ENCODE measurements around the gene ATF6.

Gene ATF6

GRCh38 chr1:162008799-162009198 is 242.7 kb downstream of the ATF6 start:
- TF ChIP-seq CTCF (IDR thresholded peaks at IDR 0.05; ENCODE audit: unreplicated experiment in 3 of 3): no peak
- H3K9me3 Mint-ChIP-seq: peaks cover 3% of the 10 kb centered on the region
- peaks cover 8% of the 10 kb centered on the region for H3K27me3 Mint-ChIP-seq (ENCODE audit: low read depth)
- H3K27ac Mint-ChIP-seq: no peak overlapping the region
- H3K4me1 Mint-ChIP-seq: peaks cover 73% of the 10 kb centered on the region
- peaks cover 26% of the 10 kb centered on the region for H3K36me3 Mint-ChIP-seq (ENCODE audit: low read depth)
- H3K4me3 Mint-ChIP-seq: no peak overlapping the region

GRCh38 chr1:162009501-162010174 is 243.5 kb downstream of the ATF6 start:
- no peak overlapping the region for H3K4me3 Mint-ChIP-seq
- H3K9me3 Mint-ChIP-seq: peaks cover 7% of the 10 kb centered on the region
- H3K27me3 Mint-ChIP-seq (ENCODE audit: low read depth): peaks cover 8% of the 10 kb centered on the region
- peaks cover 70% of the 10 kb centered on the region for H3K4me1 Mint-ChIP-seq
- peaks cover 30% of the 10 kb centered on the region for H3K36me3 Mint-ChIP-seq (ENCODE audit: low read depth)
- no peak for TF ChIP-seq CTCF (IDR thresholded peaks at IDR 0.05; ENCODE audit: unreplicated experiment in 3 of 3)
- H3K27ac Mint-ChIP-seq: no peak overlapping the region

GRCh38 chr1:162010175-162010506 is 244.0 kb downstream of the ATF6 start:
- H3K27ac Mint-ChIP-seq: no peak overlapping the region
- peaks cover 29% of the 10 kb centered on the region for H3K36me3 Mint-ChIP-seq (ENCODE audit: low read depth)
- H3K9me3 Mint-ChIP-seq: peaks cover 7% of the 10 kb centered on the region
- peaks cover 66% of the 10 kb centered on the region for H3K4me1 Mint-ChIP-seq
- no peak for TF ChIP-seq CTCF (IDR thresholded peaks at IDR 0.05; ENCODE audit: unreplicated experiment in 3 of 3)
- H3K4me3 Mint-ChIP-seq: no peak overlapping the region
- peaks cover 8% of the 10 kb centered on the region for H3K27me3 Mint-ChIP-seq (ENCODE audit: low read depth)

- no peak for TF ChIP-seq CTCF (IDR thresholded peaks at IDR 0.05; ENCODE audit: unreplicated experiment in 3 of 3)
- H3K27ac Mint-ChIP-seq: peak overlapping the region in 2 of 3 experiments; percentile 16 to 70
- peaks cover 64% of the 10 kb centered on the region for H3K4me1 Mint-ChIP-seq
- peaks cover 14% of the 10 kb centered on the region for H3K27me3 Mint-ChIP-seq (ENCODE audit: low read depth)
- peaks cover 7% of the 10 kb centered on the region for H3K9me3 Mint-ChIP-seq
- H3K4me3 Mint-ChIP-seq: no peak overlapping the region
- peaks cover 41% of the 10 kb centered on the region for H3K36me3 Mint-ChIP-seq (ENCODE audit: low read depth)
These were observed 245.4 kb downstream of the ATF6 start for GRCh38 chr1:162011337-162012012.

- no peak overlapping the region for H3K4me3 Mint-ChIP-seq
These were observed 247.2 kb downstream of the ATF6 start for GRCh38 chr1:162013289-162013688.

More at GRCh38 chr1:162013289-162013688, 247.2 kb downstream of the ATF6 start:
- H3K27ac Mint-ChIP-seq: no peak overlapping the region
- H3K4me1 Mint-ChIP-seq: peaks cover 51% of the 10 kb centered on the region
- H3K9me3 Mint-ChIP-seq: peaks cover 9% of the 10 kb centered on the region
- TF ChIP-seq CTCF (IDR thresholded peaks at IDR 0.05; ENCODE audit: unreplicated experiment in 3 of 3): no peak
- H3K27me3 Mint-ChIP-seq (ENCODE audit: low read depth): peaks cover 14% of the 10 kb centered on the region
- H3K36me3 Mint-ChIP-seq (ENCODE audit: low read depth): peaks cover 57% of the 10 kb centered on the region

Data from nephron (organoid).